Amygdala (tissue), 56 donors: ENCODE measurements around the gene SNAI3.

ENCODE experiments used
- DNase-seq, 56 donors: peaks; one replicate each; lab custom pipeline; 2025; lab: John Stamatoyannopoulos, UW

The SNAI3 gene

DNA sequence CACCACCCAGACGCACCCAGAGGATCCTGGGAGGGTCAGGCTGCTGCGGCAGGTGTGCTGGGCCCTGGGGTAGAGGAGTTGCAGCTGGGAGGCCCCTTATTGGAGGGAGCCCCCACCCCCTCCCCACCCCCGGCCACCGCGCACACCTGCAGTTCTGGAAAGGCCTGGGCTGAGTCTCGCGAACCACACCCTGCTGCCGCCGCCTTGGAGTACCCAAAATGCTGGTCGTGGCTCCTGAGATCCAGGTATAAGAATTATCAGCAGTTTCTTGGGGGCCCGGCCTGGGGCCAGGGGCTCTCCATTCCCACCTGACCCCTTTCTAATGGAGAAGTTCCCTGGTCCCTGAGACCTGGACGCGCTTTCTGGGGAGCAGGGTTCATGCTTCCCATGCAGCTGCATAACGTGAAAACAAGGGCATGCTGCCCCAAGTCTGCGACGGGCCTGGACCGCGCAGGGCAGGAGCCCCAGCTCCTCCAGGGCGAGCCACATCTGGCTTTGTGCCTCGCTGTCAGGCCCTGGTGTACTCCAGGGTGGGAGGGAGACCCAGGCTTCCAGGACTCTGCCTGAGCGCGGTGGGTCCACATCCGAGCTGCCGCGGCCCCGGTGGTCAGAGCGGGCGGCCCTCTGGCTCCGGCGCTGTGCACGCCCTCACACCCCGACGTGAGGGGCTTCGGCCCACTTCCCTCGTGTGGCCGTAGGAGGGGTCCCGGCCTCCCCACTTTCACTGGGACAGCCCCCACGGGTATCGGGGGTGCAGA is 7.3 kb upstream of the SNAI3 start:
- no peak for DNase-seq

DNA sequence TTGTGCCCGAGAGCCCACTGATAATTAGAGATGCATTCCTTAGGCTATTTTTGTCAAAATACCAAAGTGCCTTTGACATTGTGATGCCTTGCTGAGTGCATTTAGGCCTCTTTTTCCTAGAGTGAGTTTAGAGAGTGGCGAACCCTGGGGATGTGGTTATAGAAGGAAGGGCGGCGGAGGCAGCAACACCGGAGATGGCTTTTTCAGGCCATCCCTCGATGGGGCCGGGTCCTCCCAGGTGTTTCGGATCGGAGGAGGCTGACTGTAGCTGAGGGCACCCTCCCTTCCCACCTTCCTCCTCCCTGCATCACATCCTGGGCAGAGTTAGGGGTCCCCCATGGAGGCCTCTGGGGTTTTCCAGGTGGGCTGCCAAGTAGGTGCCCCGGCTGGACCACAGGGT is 6.6 kb upstream of the SNAI3 start:
- no peak for DNase-seq

DNA sequence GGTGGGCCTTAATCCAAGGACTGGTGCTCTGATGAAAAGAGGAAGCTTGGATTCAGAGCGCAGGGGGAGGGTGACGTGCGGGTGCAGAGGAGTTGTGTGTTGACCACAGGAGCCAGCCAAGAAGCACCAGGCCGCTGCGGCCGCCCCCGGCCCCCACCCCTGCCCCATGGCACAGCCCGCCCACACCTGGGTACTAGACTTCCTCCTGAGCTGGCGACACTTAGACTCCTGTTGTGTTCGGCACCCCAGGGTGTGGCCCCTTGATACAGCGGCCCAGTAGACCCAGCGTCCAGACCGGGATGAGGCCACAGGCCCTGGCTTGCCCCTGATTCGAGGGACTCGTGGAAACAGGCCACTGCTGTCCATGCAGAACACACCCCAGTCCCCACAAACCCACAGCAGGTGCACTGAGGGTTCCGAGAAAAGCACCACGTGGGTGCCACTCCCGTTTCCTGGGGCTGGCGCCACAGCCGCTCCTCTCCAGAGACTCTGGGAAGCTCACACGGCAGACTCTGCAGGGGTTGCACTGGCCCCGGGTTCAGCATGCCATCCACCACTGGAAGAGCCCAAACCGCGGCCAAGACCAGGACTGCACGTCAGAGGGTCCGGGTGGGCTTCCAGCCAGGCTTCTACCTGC is 5.7 kb upstream of the SNAI3 start:
- DNase-seq, result peak in 13 of 56 donors; percentile 12 to 72 (median 30)

DNA sequence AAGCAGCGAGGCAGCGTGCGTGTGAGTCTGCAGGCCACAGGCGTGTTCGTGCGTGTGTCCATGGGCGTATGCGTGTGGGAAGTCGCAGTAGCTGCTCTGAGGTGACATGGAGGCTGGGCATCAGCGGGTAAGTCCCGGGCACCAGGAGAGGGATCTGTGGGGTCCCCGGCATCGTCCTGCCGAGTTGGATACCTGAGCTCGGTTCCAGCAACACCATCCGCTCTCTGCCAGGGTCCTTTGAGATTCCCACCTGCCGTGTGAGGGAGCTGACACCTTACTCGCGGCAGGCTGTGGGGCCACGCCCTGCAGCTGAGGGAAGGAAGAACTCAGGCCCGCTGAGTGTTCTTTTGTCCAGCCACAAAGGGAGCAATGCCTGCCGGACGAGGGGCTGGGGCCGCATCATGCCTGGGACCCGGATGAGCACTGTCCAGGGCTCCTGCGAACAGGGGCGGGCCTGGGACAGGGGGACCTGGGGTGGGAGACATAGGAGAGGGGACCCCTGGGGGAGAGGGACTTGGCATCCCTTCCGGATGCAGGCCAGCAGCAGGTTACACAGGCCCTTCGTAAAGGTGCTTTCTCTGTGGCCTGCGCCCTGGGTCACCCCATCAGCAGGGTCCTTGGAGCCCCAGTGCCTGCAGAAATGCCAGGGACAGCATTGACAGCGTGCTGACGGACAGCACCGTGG is 5.0 kb upstream of the SNAI3 start:
- DNase-seq, result no peak

DNA sequence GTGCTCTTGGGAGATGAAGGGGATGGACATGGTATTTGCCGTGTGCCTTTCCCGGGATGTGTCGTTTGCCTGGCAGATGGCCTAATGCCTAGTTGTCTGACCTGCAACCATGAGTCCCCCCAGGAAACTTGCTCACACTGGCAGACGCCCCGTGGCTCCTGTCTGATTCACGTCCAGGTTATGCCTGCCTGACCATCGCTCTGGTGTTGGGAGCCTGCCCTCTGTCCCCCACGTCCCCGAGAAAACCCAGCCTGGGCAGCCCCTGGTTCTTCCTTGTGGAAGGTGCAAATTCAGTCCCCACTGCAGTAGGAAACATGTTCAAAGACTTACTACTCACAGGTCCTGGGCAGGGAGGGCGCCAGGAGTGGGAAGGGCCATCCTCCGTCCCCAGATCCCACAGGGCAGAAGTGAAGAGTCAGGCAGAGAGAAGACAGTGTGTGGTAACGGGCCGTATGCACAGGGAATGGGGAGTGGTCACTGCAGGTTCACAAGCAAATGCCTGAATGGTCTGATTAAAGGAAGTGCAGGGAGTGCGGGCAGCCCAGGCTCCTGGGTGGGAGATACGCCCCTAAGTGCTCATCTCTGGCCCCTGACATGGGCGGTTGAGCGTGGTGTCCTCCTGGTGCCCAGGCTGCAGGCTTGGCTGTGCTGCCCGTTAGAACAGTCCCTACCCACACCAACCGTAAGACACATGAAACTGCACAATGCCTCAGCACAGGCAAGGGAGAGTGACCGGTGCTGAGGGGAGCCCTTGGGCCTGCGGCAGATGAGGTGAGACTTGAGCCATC is 4.2 kb upstream of the SNAI3 start:
- no peak for DNase-seq

DNA sequence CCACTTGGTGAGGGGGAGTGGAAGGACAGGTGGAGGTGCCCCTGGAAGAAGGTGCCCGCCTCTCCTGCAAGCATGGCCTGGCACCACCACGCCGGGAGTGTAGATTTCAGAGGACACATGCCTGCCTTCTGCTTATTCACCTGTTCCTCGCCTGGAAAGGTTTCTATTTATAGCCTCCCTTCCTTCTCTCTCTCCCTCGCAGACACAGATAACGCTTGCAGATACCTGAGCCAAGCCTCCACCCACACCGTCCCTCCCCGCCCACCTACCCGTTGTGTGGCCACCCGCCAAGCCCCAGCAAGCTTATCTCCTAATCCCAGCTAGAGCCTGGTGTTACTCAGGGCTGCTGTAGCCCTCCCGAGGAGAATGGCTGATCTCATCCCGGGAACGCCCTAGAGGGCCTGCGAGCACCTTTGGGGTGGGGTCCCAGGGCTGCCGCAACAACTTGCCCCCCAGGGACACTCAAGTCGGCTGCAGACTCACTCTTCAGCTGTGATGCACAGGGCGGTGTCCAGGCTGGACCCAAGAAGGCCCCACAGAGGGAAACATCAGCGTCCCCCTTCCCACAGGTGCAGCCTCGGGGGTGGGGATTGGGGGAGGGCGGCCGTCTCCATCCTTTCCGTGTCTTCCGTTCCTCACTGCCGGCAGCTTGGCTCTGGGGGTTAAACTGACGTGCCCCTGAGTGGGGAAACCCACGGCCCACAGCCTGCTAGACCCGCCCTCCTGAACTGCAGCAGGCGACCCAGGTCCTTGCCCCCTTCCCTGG is 1.9 kb upstream of the SNAI3 start:
- peak in 5 of 56 donors; percentile 3 to 36 (median 11) for DNase-seq

DNA sequence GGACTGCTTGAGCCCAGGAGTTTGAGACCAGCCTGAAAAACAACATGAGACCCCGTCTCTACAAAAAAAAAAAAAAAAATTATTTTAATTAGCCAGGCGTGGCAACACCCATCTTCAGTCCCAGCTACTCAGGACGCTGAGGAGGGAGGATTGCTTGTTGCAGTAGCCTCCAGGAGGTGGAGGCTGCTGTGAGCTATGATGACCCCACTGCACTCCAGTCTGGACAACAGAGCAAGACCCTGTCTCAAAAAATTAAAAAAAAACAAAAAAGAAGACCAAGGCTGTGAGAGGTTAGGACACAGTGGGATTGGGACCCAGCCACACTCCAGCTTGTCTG is 1.3 kb upstream of the SNAI3 start:
- DNase-seq, result no peak

DNA sequence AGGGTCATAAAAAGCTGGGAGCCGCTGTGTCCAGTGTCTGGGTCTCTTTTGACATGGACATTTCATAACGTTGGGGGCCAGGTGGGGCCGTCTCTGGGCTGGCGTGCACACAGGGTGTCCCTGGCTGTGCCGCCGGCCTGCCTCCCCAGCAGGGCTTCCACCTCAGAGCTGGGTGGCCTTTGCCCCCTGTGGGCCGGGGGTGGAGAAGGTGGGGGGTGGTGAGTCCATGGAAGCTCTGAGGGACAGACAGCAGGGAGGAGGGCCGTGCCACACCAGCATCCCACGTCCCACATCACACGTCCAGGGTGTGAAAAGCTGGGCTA is 908 bp upstream of the SNAI3 start:
- DNase-seq, result no peak

DNA sequence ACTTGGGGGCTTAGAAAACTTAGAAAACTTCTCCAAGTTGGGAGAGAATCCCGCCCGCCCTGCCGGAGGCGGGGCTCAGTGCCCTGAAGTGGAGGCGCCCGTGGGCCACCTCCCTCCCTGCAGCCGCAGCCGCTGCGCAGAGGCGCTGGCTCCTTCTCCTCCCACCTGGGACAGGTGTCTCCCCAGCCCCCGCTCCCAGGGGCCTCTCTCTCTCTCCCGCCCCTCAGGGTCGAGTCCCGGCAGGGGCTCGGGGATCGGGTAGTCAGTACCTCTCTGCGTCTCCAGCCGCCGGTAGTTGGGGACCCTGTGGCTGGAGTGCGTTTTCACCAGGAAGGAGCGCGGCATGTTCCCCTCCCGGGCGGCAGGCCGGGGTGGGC is 257 bp downstream of the SNAI3 start:
- DNase-seq, result peak in 1 of 56 donors; percentile 30

DNA sequence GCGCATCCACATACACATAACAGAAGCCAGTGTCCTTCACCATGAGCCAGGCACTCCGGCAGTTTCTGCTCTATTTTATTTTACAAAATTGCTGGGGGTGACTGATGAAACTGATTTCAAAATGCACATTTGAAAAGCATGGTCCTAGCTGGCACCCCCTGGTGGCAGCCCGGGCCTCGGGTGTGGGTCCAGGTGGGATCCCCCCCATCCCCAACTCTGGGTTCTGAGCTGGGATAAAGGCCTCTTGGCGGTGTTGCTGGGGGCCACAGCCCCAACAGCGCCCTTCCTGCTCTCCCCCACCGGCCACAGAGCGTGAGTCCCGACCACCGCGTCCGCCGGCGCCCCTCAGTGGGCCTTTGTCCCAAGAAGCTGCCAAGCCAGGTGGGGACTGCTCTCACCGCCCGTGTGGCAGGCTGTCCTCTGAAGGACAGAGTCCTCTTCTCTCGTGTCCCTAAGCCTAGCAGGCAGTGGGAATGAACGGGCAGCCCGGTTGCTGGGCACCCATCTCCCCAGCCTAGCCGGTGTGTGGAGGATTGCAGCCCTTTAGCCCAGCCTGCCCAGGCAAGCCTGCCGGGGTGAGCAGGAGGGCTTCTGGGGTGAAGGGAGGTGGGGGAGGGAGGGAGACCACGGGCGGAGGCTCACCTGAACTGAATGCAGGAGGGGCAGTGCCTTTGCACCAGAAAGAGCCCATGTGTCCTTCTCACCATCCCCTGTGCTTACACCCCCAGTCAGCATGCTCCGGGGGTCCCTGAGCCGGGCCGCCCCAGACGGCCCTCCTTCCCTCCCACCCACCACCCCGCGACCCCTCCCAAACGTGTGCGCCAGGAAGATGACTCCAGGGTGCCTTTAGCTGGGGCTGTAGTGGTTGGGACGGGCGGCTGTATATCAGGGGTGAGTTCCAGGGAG is 898 bp downstream of the SNAI3 start:
- DNase-seq, result peak in 2 of 56 donors; percentile 20 to 32

DNA sequence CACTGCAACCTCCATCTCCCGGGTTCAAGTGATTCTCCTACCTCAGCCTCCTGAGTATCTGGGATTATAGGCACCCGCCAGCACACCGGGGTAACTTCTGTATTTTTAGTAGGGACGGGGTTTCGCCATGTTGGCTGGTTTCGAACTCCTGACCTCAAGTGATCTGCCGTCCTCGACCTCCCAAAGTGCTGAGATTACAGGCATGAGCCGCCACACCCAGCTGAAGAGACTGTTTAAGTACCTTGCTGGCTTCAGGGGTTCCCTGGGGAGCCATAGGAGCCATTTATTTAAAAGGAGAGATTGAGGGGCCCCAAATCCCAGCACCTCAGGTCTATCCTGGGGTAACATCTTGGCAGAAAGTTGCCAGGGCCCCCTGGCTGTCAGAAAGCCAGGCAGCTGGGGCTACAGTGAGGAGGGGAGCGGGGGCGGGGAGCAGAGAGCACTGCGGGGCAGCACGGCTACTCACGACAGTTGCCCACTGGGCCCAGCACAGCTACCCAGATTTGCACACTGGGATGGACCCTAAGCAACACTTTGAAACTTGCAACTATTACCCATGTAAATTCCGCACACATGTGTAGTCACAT is 1.6 kb downstream of the SNAI3 start:
- no peak for DNase-seq

DNA sequence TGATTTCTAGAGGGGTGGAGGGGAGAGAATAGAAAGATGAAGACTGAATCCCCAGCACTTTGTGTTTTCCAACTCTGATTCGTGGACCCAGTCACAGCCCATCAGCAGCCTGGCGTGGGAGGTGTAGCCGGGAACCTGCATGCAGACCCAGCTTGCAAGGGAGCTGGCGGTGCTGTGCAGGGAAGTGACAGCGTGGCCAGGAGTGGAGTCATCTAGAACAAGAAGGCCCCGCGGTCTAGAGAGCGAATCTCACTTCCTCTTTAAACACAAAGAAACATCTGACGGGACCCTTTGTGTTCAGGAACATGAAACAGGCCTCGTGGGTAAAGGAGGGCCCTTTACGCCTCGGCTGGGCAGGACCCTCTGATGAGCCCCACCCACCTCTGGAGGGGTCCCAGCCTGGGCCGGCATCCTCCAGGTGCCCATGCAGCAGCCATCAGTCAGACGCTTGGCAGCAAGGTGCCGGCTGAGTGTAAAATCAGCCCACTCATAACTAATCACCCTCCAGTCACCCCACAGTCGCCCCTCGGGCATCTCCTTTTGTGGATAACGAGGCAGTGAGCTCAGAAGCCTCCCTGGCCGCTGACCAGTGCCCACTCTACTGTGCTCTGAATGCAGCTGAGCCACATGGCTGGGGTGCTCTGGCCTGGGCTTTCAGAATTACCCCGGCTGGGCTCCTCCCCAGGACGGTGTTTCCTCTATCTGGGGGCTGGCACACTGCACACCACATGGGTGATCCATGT is 4.4 kb downstream of the SNAI3 start:
- peak in 39 of 56 donors; percentile 6 to 78 (median 46) for DNase-seq

DNA sequence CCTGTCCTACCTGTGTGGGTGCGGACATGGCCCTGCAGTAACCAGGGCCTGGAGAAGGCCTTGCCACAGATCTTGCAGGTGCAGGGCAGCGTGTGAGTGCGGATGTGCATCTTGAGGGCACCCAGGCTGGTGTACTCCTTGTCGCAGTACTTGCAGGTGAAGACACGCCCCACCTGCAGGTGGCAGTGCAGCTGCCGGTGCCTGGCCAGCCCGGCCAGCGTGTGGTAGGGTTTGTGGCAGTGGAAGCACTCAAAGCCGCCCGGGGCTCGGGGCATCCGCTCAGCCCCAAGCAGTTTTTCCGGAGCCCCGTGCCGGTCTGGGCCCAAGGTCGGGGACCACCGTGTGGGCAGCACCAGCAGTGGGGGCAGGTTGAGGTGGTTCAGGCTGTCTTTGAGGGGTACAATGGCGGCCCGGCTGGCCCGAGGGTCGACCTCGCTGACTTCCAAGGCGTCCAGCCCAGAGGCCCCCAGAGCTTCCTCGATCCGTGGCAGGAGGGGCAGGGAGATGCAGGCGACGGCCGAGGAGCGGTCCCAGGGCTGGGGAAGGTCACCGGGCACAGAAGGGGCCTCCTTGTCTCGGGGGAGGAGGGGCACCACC is 5.1 kb downstream of the SNAI3 start:
- no peak for DNase-seq

DNA sequence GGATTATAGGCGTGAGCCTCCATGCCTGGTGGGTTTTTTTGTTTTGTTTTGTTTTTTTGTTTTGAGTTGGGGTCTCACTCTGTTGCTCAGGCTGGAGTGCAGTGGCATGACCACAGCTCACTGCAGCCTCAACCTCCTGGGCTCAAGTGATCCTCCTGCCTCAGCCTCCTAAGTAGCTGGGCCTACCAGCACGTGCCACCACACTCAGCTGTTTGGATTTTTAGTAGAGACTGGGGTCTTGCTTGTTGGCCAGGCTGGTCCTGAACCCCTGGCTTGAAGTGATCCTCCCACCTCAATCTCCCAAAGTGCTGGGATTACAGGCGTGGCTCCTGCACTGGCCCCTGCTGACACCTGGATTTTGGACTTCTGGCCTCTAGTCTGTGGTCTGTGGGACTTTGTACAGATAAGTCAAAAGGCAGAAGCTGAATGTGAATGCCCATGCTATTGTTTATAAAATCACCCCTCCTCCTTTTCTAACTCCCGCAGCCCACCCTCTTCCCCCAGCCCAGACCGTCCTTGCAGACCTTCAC is 5.7 kb downstream of the SNAI3 start:
- no peak for DNase-seq

DNA sequence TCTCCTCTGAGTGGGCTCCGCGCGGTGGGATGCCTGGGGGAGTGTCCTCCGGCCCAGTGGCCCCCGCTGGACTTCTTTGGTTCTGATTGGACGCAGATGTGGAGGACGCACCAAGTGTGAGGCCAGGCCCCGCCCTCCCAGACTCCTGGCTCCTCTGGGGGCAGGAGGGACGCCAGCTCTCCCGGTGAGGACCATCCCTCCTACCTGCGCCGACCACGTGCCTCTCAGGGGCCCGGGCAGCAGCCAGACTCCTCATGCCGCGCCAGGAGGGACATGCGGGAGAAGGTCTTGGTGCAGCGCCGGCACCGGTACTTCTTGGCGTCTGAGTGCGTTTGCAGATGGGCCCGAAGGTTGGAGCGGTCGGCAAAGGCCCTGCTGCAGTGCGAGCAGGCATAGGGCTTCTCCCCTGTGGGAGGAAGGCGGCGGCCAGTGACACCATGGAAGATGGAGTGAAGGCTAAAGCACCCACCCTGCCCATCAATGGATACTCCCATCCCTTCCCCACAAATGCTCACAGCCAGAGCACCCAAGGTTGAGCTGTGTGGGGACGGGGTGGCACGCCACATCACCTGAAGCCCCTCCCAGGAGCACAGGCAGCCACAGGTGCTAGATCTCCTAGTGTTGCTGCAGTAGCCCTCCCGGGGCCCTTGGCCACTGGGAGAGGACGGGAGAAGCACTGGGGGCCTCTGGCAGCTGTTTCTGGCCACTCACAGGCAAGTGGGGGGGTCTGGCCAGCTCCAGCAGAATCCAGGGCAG is 7.9 kb downstream of the SNAI3 start:
- DNase-seq, result no peak

DNA sequence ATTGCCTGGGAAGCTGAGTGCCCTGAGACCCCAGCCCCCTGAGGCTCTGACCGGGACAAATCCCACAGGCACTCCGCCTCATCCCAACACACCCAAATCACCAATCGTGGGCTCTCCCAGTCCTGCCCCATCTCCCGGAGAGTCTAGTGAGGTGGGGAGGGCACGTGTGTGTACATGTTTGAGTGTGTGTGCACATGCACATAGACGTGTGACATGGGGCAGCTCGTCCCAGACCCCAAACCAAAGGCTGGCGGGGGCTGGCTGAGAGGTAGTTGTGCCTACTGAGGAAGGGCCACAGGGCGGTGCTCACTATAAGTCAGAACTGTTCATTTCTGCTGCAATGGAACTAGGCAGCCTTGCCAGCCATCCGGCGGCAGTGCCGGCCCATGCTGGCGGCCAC is 8.6 kb downstream of the SNAI3 start:
- DNase-seq, result no peak
